ENCODE results near the gene ZNF630. TPM values are rescaled to one million over a fixed set of nuclear protein-coding genes. Genes with fewer than 3 reads are reported as not detected.
A peak's percentile ranks its signal among the peaks of the same experiment; 100 is the strongest.

Gene ZNF630
- total RNA-seq, 3 donors from 2014 or later: 2.2 to 8.0 (median 6.6) TPM

- TF ChIP-seq POLR2AphosphoS5 (IDR thresholded peaks at IDR 0.05) (no peak), POLR2A (IDR thresholded peaks at IDR 0.05) (no peak), CTCF (IDR thresholded peaks at IDR 0.05) (no peak)
- DNase-seq (ENCODE audit: low spot score in 2 of 2): no peak
- Histone ChIP-seq H3K9me3 (no peaks in the 10 kb centered on the region), H3K27ac (no peak overlapping the region), H3K27me3 (peaks cover 0 to 5% of the 10 kb centered on the region in 2 donors), H3K4me3 (no peak overlapping the region), H3K36me3 (no peaks in the 10 kb centered on the region), H3K4me1 (no peaks in the 10 kb centered on the region)
- intact Hi-C loops (cut with DNase I; ENCODE audit: low total_unique reads): no loop called here
Observed at GRCh38 chrX:48068096-48068887, 3.1 kb downstream of the ZNF630 start.

DNA sequence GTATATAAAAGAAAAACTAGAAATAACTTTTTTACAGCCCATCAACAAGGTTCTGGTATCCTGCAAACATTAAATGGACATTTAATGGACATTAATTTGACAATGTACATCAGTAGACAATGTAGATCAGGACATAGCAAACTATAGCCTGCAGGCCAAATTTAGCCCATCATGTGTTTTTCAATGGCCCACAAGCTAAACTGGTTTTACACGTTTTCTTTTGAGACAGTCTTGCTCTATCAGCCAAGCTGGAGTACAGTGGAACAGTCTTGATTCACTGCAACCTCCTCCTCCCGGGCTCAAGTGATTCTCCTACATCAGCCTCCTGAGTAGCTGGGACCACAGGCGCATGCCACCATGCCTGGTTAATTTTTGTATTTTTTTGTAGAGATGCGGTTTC is 7.2 kb downstream of the ZNF630 start:
- intact Hi-C loops (cut with DNase I; ENCODE audit: low total_unique reads): no loop called here
- no peak overlapping the region for H3K27ac ChIP-seq
- H3K4me3 ChIP-seq: no peak overlapping the region
- H3K9me3 ChIP-seq: peaks cover 6 to 28% of the 10 kb centered on the region in 2 donors
- peaks cover 0 to 3% of the 10 kb centered on the region in 2 donors for H3K27me3 ChIP-seq
- H3K4me1 ChIP-seq: no peaks in the 10 kb centered on the region
- peaks cover 3% of the 10 kb centered on the region for H3K36me3 ChIP-seq
- TF ChIP-seq POLR2A (IDR thresholded peaks at IDR 0.05) (no peak), POLR2AphosphoS5 (IDR thresholded peaks at IDR 0.05) (no peak), CTCF (IDR thresholded peaks at IDR 0.05) (no peak)
- no peak for DNase-seq (ENCODE audit: low spot score in 2 of 2)

GRCh38 chrX:48059296-48059639 is 12.2 kb downstream of the ZNF630 start:
- DNase-seq (ENCODE audit: low spot score in 2 of 2): no peak
- Histone ChIP-seq H3K4me1 (no peaks in the 10 kb centered on the region), H3K27ac (no peak overlapping the region), H3K36me3 (peaks cover 4% of the 10 kb centered on the region), H3K4me3 (no peak overlapping the region), H3K9me3 (peaks cover 8 to 51% of the 10 kb centered on the region in 2 donors), H3K27me3 (peaks cover 0 to 3% of the 10 kb centered on the region in 2 donors)
- TF ChIP-seq POLR2AphosphoS5 (IDR thresholded peaks at IDR 0.05) (no peak), POLR2A (IDR thresholded peaks at IDR 0.05) (no peak), CTCF (IDR thresholded peaks at IDR 0.05) (no peak)
- intact Hi-C loops (cut with DNase I; ENCODE audit: low total_unique reads): no loop called here

- Histone ChIP-seq H3K4me3 (no peak overlapping the region), H3K4me1 (no peaks in the 10 kb centered on the region), H3K9me3 (peaks cover 8 to 51% of the 10 kb centered on the region in 2 donors), H3K36me3 (peaks cover 4% of the 10 kb centered on the region), H3K27me3 (peaks cover 0 to 3% of the 10 kb centered on the region in 2 donors), H3K27ac (no peak overlapping the region)
- intact Hi-C loops (cut with DNase I; ENCODE audit: low total_unique reads): no loop called here
- no peak for DNase-seq (ENCODE audit: low spot score in 2 of 2)
- TF ChIP-seq CTCF (IDR thresholded peaks at IDR 0.05) (no peak), POLR2A (IDR thresholded peaks at IDR 0.05) (no peak), POLR2AphosphoS5 (IDR thresholded peaks at IDR 0.05) (no peak)
Observed at GRCh38 chrX:48058621-48059295, 12.7 kb downstream of the ZNF630 start.

DNA sequence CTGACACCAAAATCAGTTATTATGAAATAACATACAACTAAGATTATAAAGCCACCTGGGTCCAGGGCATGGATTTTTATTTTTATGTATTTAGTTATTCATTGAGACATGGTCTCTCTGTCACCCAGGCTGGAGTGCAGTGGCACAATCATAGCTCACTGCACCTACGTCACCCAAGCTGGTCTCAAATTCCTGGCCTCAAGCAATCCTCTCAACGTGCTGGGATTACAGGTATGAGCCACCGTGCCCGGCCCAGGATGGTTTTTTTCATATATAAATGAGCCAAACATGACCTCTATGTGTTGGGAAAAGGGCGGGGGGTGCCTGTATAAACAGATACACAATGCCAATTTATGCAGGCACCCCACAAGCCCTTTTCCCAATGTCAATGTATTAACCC is 24.6 kb downstream of the ZNF630 start:
- Histone ChIP-seq H3K27me3 (peaks cover 0 to 29% of the 10 kb centered on the region in 2 donors), H3K36me3 (no peaks in the 10 kb centered on the region), H3K4me3 (no peak overlapping the region), H3K27ac (peak overlapping the region in 1 of 2 donors; percentile 35), H3K4me1 (no peaks in the 10 kb centered on the region), H3K9me3 (no peaks in the 10 kb centered on the region)
- intact Hi-C loops (cut with DNase I; ENCODE audit: low total_unique reads): no loop called here
- DNase-seq (ENCODE audit: low spot score in 2 of 2): no peak
- TF ChIP-seq POLR2AphosphoS5 (IDR thresholded peaks at IDR 0.05) (no peak), CTCF (IDR thresholded peaks at IDR 0.05) (no peak), POLR2A (IDR thresholded peaks at IDR 0.05) (no peak)

Data from breast epithelium (tissue), 4 donors.